Measurements from ENCODE around the gene CEACAM6.

CEACAM6 gene

GRCh38 chr19:41810301-41810700 lies 55.0 kb downstream of the CEACAM6 start:
- Histone ChIP-seq H3K27ac (no peak overlapping the region), H3K4me3 (no peak overlapping the region)
- no peak for DNase-seq (ENCODE audit: low spot score)
- TF ChIP-seq CTCF (IDR thresholded peaks at IDR 0.05), result no peak

- no peak overlapping the region for H3K4me3 ChIP-seq
- DNase-seq (ENCODE audit: low spot score), result no peak
- TF ChIP-seq CTCF (IDR thresholded peaks at IDR 0.05), result no peak
- H3K27ac ChIP-seq, result peak overlapping the region in 1 of 2 donors; percentile 37
Observed at GRCh38 chr19:41811036-41811435, 55.7 kb downstream of the CEACAM6 start.

- no peak overlapping the region for H3K27ac ChIP-seq
- no peak for TF ChIP-seq CTCF (IDR thresholded peaks at IDR 0.05)
- no peak overlapping the region for H3K4me3 ChIP-seq
- no peak for DNase-seq (ENCODE audit: low spot score)
Observed at GRCh38 chr19:41811981-41812380, 56.7 kb downstream of the CEACAM6 start.

GRCh38 chr19:41813911-41814310 lies 58.6 kb downstream of the CEACAM6 start:
- no peak overlapping the region for H3K27ac ChIP-seq
- DNase-seq (ENCODE audit: low spot score), result no peak
- no peak for TF ChIP-seq CTCF (IDR thresholded peaks at IDR 0.05)
- H3K4me3 ChIP-seq, result no peak overlapping the region

GRCh38 chr19:41815301-41815700 lies 60.0 kb downstream of the CEACAM6 start:
- no peak overlapping the region for H3K4me3 ChIP-seq
- TF ChIP-seq CTCF (IDR thresholded peaks at IDR 0.05), result no peak

GRCh38 chr19:41816761-41817160 lies 61.4 kb downstream of the CEACAM6 start:
- no peak for TF ChIP-seq CTCF (IDR thresholded peaks at IDR 0.05)
- no peak for DNase-seq (ENCODE audit: low spot score)
- no peak overlapping the region for H3K27ac ChIP-seq
- H3K4me3 ChIP-seq, result no peak overlapping the region

More at GRCh38 chr19:41815301-41815700, 60.0 kb downstream of the CEACAM6 start:
- no peak overlapping the region for H3K27ac ChIP-seq
- DNase-seq (ENCODE audit: low spot score), result no peak

GRCh38 chr19:41821003-41821735 lies 65.8 kb downstream of the CEACAM6 start:
- Histone ChIP-seq H3K4me3 (no peak overlapping the region), H3K27ac (no peak overlapping the region)
- no peak for TF ChIP-seq CTCF (IDR thresholded peaks at IDR 0.05)
- no peak for DNase-seq (ENCODE audit: low spot score)

Data from coronary artery (tissue), 2 donors.